Peyer's patch (tissue), 4 donors: ENCODE results near the gene CFAP119. TPM values are rescaled to one million over a fixed set of nuclear protein-coding genes. Genes with fewer than 3 reads are reported as not detected.
A peak's percentile ranks its signal among the peaks of the same experiment; 100 is the strongest.

Experiments
- DNase-seq, 3 donors: peaks; one replicate each; pipeline ENCODE4 v3.0.0-alpha.2; 2017 to 2019
- H3K27ac ChIP-seq, 4 donors: fragments of 200-600 bp; sonication (generic); one replicate each; pipeline ENCODE4 v1.5.1; 2016 to 2019
- H3K27me3 ChIP-seq, 2 donors: fragments of 200-600 bp; sonication (generic); one replicate each; pipeline ENCODE4 v1.5.1; 2019
- H3K36me3 ChIP-seq, 3 donors: fragments of 200-600 bp; sonication (generic); one replicate each; pipeline ENCODE4 v1.5.1; 2016 to 2019
- H3K4me1 ChIP-seq, 4 donors: fragments of 200-600 bp; sonication (generic); one replicate each; pipeline ENCODE4 v1.5.1; 2016 to 2019
- H3K4me3 ChIP-seq, 4 donors: fragments of 200-600 bp; sonication (generic); 1 replicate in 3 of 4; 2 replicates in 1 of 4; pipeline ENCODE4 v1.5.1; 2016 to 2019; ENCODE audit warnings: mild to moderate bottlenecking in 1 of 4
- H3K9me3 ChIP-seq, 4 donors: fragments of 200-600 bp; sonication (generic); one replicate each; pipeline ENCODE4 v1.5.1; 2016 to 2019; ENCODE audit warnings: mild to moderate bottlenecking in 1 of 4
- CTCF ChIP-seq, 6 experiments: fragments of 450-650 bp in 4 of 6; fragments of 200-600 bp in 2 of 6; sonication (generic) in 1 of 6; IDR thresholded peaks; one replicate each; pipeline ENCODE4 v1.5.1; 2017 to 2019; ENCODE audit warnings: antibody characterized with exemption in 6 of 6, mild to moderate bottlenecking in 3 of 6, moderate library complexity in 1 of 6
- POLR2A ChIP-seq, 2 donors: fragments of 450-650 bp; IDR thresholded peaks; one replicate each; pipeline ENCODE4 v1.5.1; 2017; ENCODE audit warnings: antibody characterized with exemption in 2 of 2, mild to moderate bottlenecking in 2 of 2, moderate library complexity in 2 of 2
- total RNA-seq, 4 donors: library from RNA; depleted of rRNA; stranded (reverse); fragments of >200 nt; gene quantifications; one replicate each; pipeline ENCODE4 v1.1.0, GENCODE V29; 2016

CFAP119 gene
- total RNA-seq, 4 donors from 2014 or later = 2.9 to 17.3 (median 4.2) TPM

GRCh38 chr16:30761427-30761927, 385 bp downstream of the CFAP119 start:
- peak; percentile 62 to 70 (median 66) for DNase-seq
- Histone ChIP-seq H3K4me3 (peak overlapping the region; percentile 77 to 90 (median 86)), H3K36me3 (peaks cover 0 to 40% (median 0%) of the 10 kb centered on the region in 3 donors), H3K27ac (peak overlapping the region; percentile 29 to 84 (median 56)), H3K4me1 (peaks cover 0 to 27% (median 18%) of the 10 kb centered on the region in 4 donors), H3K9me3 (no peaks in the 10 kb centered on the region), H3K27me3 (no peaks in the 10 kb centered on the region)
- TF ChIP-seq CTCF (IDR thresholded peaks at IDR 0.05) (no peak), POLR2A (IDR thresholded peaks at IDR 0.05) (no peak)

GRCh38 chr16:30760577-30761426, 1.1 kb downstream of the CFAP119 start:
- H3K9me3 ChIP-seq = no peaks in the 10 kb centered on the region
- peaks cover 0 to 39% (median 0%) of the 10 kb centered on the region in 3 donors for H3K36me3 ChIP-seq
- peaks cover 0 to 27% (median 18%) of the 10 kb centered on the region in 4 donors for H3K4me1 ChIP-seq
- H3K27ac ChIP-seq = peak overlapping the region; percentile 29 to 84 (median 56)
- H3K4me3 ChIP-seq = peak overlapping the region; percentile 77 to 90 (median 86)
- H3K27me3 ChIP-seq = no peaks in the 10 kb centered on the region
- TF ChIP-seq POLR2A (IDR thresholded peaks at IDR 0.05) (no peak), CTCF (IDR thresholded peaks at IDR 0.05) (no peak)
- no peak for DNase-seq

- H3K27ac ChIP-seq = no peak overlapping the region
- no peak overlapping the region for H3K4me3 ChIP-seq
- no peaks in the 10 kb centered on the region for H3K9me3 ChIP-seq
- no peak for TF ChIP-seq CTCF (IDR thresholded peaks at IDR 0.05)
- TF ChIP-seq POLR2A (IDR thresholded peaks at IDR 0.05) = no peak
- H3K4me1 ChIP-seq = peaks cover 0 to 27% (median 18%) of the 10 kb centered on the region in 4 donors
- no peaks in the 10 kb centered on the region for H3K27me3 ChIP-seq
- H3K36me3 ChIP-seq = peaks cover 0 to 33% (median 0%) of the 10 kb centered on the region in 3 donors
- DNase-seq = no peak
Observed at GRCh38 chr16:30760001-30760559, 1.8 kb downstream of the CFAP119 start.

GRCh38 chr16:30758988-30759491, 2.8 kb downstream of the CFAP119 start:
- Histone ChIP-seq H3K9me3 (no peaks in the 10 kb centered on the region), H3K27ac (peak overlapping the region in 2 of 4 donors; percentile 25 to 55), H3K36me3 (peaks cover 0 to 27% (median 0%) of the 10 kb centered on the region in 3 donors), H3K4me3 (no peak overlapping the region), H3K4me1 (peaks cover 0 to 25% (median 18%) of the 10 kb centered on the region in 4 donors), H3K27me3 (no peaks in the 10 kb centered on the region)
- DNase-seq = peak in 2 of 3 donors; percentile 34 to 57
- TF ChIP-seq POLR2A (IDR thresholded peaks at IDR 0.05) = no peak
- TF ChIP-seq CTCF (IDR thresholded peaks at IDR 0.05) = no peak

- Histone ChIP-seq H3K27ac (no peak overlapping the region), H3K4me1 (peaks cover 0 to 11% (median 7%) of the 10 kb centered on the region in 4 donors), H3K9me3 (no peaks in the 10 kb centered on the region), H3K4me3 (no peak overlapping the region), H3K27me3 (no peaks in the 10 kb centered on the region), H3K36me3 (peaks cover 0 to 38% (median 0%) of the 10 kb centered on the region in 3 donors)
- peak in 1 of 3 donors; percentile 31 for DNase-seq
- no peak for TF ChIP-seq CTCF (IDR thresholded peaks at IDR 0.05)
- TF ChIP-seq POLR2A (IDR thresholded peaks at IDR 0.05) = no peak
Observed at GRCh38 chr16:30757316-30757715, 4.5 kb downstream of the CFAP119 start.
